ENCODE results near the gene ZSCAN20.

The ZSCAN20 gene

DNA sequence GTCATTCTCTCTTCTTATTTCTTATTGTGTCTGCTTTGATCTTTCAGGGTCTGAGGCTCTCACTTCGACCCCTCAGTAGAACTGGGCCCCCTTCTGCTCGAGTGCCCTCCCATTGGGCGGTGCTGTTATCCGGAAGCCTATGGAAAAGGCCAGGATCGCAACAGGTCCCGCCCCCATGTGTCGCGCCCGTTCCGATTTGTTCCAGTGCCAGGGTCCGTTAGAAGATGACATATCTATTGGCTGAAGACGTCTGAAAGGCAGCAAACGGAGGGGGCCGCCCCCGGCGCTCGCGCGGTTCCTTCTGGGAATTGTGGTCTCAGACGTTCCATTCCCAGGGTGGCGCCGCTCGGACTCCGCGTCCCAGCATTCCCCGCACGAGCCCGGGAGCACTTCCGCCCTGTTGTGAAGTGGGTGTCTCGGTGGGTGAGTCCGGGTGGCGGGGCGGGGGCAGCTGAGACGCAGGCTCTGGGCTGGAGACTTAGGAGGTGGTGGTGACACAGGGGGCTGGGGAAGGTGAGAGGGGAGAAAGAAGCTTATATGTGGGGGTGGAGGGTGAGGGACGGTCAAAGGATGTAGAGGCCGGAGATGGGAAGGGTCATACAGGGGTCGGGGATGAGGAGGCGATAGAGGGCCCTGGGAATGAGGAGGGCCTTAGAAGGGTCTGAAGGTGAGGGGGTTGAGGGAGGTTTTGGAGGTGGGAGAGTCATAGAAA is at the start of gene ZSCAN20:
ZSCAN20 (plus strand) TSS at position 377 of the 712 bp plus-strand sequence. CDS start 6,644 bp downstream, outside the sequence.
- peak; percentile 67 for DNase-seq (ENCODE audit: low read depth)

DNA sequence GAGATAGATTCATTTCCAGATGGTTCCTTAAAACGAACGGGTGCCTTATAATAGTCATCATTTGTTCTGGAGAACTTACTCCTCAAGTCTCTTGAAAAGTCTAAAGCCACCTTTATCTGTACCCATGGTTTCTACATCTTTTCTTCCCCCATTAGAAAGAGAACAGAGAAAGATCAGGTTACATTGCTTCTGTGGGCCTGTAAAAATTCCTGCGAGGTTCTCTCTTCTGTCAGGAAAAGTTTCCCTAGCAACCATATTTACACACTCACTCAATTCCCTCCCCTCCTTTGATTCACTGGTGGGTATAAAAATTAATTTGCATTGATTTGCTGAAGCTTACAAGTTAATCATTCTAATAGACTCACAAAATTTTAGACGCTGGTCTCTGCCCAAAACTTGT is 48.2 kb upstream of the ZSCAN20 start:
- DNase-seq (ENCODE audit: low read depth): no peak

DNA sequence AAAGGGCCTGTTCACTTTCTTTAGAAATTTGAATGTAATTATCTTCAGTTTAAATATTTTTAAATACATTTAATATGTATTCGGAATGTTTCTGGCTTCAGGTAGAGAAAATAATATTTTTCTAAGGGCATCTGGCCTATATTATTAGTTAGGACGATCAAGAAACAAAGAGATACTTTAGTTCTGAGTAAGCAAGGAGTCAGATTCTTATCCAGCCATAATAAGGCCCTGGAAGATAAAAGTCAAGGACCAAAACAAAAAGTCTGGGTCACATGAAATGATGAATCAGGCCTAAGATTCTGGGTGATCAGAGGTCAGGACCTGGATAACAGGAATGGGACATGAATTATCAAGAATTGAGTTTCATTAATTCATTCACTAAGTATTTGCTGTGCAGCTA is 47.8 kb upstream of the ZSCAN20 start:
- DNase-seq (ENCODE audit: low read depth): no peak

DNA sequence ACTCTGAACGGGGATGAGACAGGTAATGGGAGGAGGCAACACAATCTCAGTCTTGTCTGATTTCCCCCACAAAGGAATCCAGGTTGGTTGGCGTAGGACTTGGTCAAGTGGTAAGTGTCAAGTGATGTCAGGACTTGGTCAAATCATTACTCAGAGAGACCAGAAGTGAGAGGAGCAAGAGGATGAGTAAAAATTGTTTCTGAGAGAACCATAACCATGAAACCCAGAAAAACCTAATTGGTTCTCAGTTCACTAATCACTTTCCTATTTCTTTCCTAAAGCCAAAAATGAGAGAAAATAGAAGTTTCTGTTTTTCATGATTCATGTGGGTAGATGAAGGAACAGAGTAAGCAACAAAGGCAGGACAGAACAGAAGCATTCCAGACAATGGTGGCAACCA is 46.5 kb upstream of the ZSCAN20 start:
- no peak for DNase-seq (ENCODE audit: low read depth)

DNA sequence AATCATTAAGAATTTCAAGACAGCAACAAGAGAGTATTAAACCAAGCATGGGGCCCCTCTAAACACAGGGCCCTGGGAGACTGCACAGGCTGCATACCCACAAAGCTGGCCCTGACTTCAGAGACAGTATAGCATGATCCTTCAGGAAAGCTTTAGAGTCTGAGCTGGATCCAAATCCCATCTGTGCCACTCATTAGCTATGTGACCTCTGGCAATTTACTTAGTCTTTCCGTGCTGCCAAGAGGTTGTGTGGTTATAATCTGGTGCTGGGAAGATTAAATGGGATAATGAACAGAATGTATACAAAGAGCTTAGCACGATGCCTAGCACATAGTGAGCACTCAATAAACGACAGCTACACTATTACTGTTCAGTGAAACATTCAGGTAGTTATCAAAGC is 45.5 kb upstream of the ZSCAN20 start:
- no peak for DNase-seq (ENCODE audit: low read depth)

DNA sequence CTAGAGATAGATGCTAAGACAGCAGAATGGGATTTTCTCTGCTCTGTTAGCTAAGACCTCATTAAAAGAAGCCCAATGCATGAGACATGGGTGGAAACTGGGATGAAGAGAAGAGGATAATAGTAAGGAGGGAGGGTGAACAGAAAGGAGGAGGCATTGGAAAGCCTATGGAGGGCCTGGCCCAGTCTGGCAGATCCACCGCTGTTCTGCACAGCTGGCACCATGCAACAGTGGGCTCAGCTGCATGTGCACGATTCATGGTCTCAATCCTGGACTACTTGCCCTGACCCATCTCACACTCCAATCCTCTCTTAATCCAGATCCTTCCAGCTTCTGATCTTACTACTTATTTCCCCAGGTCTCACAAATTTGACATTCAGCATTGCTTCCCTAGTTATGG is 43.8 kb upstream of the ZSCAN20 start:
- DNase-seq (ENCODE audit: low read depth): no peak

DNA sequence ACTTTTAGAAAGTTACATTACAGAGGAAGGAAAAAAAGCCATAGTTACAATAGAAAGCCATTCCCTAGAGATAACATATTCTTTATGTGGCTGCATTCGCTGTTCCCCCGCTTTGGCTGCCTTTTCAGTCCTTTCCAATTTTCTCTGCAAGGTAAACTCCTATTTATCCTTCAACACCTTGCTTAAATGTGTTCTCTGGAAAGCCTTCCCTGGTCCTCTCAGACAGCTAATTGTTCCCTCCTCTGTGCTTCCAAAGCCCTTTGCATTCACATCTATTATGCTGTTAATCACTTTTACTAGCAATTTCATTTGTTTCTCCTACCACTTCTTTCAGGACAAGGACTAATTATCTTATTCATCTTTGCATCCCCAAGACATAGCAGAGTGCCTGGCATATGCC is 43.1 kb upstream of the ZSCAN20 start:
- DNase-seq (ENCODE audit: low read depth): no peak

DNA sequence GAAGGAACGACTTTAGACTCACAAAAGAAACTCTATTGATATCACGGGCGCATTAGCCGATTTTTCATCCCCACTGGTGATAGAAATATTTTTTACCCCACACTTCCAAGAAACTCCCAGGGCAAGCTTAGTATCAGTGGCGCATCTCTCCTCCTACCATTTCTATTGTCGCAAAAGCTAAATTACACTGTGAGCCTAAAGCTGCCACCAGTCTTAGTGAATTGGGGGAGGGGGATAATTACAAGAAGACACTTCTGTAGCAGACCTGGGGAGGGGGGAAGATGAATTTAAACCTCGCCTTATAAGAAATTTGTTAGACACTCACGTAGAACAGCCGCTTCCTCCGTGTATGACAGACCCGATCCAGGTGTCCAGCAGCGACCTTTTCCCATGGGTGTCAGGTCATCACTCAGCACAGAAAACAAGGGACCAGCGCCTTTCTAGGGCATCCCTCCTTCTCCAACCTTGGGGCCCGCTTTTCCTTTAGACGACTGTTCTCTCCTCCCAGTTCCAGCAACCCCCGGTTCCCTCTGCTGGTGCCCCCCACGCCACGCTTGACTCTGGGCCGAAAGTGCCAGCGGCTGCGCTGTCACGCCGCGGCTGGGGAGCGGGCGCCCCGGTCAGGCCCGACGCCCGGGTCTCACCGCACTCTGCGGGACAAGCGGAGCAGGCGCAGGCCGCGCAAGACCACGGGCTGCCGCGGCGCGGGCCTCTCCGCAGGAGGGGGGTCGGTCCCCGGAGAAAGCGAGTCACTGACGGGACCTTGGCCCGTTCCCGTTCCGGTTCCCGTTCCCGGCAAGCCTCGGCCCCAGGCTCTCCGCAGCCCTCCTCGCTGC is 42.4 kb upstream of the ZSCAN20 start:
- no peak for DNase-seq (ENCODE audit: low read depth)

DNA sequence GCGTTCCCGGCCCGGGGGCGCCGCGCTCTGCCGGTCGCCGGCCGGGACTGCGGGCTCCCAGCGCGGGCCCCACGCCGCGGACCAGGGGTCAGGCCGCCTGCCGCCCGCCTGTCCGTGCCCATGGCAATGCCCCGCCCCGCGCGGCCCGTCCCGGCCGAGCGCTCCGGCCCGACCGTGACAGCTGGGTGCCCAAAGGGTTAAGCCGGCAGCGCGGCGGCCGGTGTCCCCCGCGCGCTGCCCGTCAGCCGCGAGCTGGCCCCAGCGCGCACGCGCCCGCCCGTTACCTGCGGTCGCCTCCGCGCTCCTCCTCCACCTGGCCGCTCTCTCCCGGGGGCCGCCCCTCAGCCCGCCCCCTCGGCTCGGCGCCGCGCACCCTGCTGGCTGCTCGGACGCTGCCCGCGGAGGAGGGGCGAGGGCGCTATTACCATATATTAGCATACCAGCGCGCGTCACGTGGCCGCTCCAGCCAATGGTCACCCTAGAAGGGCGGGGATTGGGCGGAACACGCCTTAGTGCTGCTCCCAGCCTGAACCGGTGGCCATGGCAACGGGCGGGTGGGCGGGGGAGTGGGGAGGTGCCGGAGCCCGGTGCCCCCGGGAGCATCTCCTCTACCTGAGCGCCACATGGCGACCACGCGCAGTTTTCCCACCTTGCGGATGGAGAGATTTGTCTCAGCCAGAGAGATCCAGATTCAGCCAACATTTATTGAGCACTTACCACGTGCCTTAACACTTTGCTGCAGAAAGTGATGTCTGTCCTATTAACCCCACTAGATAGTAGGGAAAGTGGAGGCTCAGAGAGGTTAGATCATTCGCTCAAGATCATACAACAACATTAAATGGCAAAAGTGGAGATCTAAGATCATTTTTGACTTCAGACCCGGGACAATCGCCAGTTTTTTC is 41.5 kb upstream of the ZSCAN20 start, which contains the start of gene PHC2:
PHC2 (minus strand) TSS at position 404 of the 902 bp plus-strand sequence. CDS start 55,556 bp downstream, outside the sequence.
- peak; percentile 85 for DNase-seq (ENCODE audit: low read depth)

DNA sequence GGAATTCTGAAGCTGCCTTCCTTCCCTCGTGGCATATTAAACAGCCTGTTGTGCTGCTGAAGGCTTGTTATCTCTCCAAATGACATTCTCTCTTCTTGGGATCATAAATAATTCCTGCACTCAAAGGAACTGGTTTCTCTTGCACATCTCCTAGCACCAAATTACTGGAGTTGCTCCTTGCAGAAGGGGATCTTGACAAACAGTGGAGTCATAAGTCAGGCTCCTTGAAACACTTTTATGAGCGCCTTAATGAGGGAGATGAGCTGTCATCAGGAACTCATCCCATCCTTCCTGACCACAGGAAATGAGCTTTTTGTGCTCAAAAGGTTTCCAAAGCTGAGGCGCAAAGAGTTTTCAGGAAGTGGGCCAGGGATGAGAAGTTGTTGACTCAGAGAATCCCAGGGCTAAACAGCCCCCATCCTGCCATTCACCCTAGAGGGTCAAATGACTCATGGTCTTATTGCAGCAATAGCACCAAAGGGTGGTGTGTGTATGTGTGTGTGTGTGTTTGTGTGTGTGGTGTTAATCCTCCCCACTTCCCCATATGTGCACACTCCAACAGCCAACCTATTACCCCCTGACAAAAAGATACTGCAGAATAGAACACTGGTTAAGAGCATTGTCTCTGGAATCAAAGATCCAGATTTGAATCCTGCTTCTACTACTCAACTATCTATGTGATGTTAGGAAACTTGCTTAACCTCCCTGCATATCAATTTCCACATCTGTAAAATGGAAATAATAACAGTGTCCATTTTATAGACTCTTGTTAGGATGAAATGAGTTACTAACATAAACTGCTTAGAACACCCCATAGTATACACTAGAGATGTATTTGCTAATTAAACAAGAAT is 38.7 kb upstream of the ZSCAN20 start:
- DNase-seq (ENCODE audit: low read depth): no peak

DNA sequence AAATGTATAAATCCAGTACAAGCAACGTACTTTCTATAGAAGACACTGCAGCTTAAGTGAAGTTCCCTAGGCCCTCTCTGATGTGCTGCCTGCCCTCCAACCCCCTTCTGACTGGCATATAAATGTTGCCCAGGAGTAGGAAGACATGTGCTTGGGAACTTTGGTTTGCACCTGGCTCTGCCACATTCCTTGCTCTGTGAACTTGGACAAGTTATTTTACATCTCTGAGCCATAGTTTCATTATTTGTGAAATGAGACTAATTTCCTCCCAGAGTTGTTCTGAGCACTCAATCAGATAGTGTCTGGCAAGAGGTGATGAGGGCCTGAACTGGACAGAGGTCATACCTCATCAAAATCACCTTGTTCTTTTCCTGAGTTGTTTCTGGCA is 38.1 kb upstream of the ZSCAN20 start:
- DNase-seq (ENCODE audit: low read depth): no peak

DNA sequence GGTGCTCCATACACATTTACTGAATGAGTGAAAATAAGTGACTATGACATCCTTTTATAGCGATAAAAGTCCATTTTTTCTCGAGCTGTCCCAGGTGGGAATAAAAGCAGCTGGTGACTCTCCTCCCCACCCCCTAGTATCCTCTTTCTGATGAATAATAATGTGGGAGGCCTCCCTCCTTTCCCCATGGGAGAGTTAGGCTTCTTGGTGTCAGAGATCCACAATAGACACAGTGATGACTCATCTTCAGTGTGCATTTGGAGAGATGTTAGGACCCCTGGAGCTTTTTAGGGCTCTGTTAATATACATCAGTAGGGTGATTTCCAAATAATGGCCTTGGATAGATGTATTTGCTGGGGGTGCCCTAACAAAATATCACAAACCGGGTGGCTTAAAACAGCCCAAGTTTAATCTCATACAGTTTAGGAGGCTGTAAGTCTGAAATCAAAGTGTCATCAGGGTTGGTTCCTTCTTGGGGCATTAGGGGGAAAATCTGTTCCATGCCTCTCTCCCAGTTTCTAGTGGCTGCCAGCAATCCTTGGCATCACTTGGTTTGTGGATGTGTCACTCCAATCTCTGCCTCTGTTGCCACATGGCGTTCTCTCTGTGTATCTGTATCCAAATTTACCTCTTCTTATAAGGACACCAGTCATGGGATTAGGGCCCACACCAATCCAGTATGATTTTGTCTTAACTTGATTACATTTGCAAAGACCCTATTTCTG is 37.2 kb upstream of the ZSCAN20 start:
- DNase-seq (ENCODE audit: low read depth): no peak

DNA sequence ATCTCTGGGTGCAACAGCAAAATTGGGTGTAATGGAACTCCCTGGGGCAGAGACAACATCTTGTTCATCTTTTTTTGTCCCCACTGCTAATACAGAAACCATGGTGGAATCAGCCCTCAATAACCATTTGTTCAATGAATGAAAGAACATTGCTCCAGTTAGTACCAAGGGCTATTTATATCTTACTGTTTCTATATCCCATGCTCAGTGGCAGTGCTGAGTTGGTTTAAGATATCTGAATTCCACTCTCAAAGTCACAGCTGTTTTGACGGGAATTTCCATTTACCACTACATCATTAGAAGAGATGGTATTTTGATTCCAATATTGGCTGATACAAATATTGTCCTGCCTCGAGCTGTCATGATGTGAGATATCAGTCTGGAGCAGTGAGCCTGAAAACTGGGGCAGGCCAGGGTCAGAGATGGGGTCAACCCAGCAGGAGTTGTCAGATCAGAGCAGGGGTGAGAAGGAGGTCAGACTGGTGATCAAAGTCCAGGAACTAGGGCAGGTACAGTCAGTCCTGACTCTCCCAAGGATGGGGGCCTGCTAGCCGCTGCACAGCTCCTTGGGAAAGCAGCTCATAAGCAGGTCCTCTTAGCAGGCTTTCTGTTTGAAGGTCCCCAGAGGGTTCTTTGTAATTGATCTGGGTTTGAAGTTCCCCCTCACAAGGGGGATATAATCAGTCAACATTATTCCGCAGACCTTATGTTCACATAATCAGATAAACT is 35.7 kb upstream of the ZSCAN20 start:
- no peak for DNase-seq (ENCODE audit: low read depth)

DNA sequence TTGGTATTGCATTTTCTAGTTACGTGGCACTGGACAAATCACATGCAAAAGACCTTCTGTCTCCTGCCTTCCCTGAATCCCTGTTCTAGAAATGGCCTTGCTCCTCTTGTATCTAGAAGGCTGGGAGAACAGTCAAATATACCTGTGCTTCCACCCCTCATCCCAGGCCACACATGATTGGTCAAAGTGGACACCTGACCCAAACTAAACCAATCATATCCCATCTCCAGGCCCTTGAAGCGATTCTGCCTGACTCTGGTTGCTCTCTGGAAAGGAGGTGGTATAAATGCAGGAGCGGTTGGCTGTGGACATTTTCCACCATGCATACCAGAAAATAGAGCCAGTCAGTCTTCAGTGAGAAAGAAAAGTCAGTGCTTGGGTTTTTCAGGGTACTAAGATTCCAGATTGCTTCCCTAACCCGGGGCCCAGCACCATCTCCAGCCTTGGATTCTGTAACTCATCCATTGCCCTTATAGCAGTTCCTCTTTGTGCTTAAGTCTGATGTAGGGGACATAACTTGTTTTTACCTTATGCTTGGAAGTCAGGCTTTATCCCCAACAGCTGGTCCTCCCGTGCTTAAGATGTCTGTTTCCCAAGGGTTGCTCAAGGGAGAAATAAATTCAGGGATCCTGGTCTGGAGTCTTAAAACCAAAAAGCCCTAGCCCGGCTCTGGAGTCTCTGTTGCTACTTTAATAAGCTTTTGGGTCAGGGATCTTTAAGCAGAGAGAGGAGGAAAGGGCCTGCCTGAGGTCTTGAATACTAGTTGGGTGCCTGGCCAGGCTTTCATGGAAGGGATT is 33.9 kb upstream of the ZSCAN20 start:
- no peak for DNase-seq (ENCODE audit: low read depth)

DNA sequence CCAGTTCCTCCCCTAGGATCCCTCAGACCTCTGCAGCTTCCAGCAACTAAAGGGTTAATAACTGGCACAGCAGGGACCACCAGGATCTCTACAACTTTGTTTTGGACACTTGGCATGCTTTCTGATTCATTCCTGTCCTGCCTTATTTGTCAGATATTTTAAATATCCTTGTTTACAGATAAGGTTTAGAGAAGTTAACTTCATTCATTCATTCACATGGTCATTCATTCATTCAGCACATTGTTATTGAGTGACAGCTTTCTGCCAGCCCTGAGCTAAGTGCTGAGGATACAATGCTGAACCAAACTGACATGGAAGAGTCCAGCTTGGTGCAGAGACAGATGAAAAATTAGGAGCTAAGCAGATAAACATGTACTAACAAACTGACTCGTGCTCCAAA is 32.8 kb upstream of the ZSCAN20 start:
- no peak for DNase-seq (ENCODE audit: low read depth)

DNA sequence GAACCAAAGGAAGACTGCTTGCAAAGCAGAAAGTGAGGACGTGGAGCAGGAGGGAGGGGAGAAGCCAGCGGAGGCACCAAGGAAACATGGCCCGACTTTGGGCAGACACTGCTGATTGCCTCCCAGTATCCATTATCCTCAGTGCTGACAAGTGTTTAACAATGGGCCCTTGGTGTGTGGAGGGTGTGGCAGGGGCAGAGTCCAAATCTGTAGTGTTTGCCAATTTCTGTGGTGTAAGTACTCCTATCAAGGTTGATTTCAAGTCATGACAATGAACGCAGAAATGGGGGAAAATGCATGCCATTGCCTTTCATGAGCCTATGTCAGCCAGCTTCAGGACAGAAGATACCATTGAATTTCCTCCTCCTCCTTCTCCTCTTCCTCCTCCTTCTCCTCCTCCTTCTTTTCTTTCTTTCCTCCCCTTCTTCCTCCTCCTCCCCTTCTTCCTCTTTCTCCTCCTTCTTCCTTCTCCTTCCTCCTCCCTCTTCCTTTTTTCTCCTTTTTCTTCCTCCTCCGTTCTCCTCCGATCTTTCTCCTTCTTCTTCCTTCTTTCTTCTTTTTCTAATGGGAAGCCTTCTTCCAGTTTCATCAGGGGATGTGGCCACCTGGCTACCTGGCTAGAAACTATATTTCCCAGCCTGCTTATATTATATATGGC is 31.2 kb upstream of the ZSCAN20 start:
- no peak for DNase-seq (ENCODE audit: low read depth)

DNA sequence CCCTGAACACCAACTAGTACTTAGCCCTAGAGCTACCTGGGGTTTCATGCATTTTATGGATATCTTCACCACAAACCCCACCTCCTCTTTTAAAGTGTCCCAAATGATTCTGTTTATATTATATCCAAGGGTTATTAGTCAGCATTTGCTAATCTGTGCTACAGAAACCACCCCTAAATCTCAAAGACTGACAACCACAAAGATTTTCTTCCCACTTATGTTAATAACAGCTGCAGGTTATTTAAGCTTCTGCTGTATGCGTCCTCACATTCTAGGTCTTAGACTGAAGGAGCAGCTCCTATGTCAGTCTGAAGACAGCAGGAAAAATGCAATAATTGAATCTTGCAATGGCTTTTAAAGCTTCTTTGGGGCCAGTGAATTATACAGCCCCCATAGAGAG is 30.3 kb upstream of the ZSCAN20 start:
- DNase-seq (ENCODE audit: low read depth): no peak

DNA sequence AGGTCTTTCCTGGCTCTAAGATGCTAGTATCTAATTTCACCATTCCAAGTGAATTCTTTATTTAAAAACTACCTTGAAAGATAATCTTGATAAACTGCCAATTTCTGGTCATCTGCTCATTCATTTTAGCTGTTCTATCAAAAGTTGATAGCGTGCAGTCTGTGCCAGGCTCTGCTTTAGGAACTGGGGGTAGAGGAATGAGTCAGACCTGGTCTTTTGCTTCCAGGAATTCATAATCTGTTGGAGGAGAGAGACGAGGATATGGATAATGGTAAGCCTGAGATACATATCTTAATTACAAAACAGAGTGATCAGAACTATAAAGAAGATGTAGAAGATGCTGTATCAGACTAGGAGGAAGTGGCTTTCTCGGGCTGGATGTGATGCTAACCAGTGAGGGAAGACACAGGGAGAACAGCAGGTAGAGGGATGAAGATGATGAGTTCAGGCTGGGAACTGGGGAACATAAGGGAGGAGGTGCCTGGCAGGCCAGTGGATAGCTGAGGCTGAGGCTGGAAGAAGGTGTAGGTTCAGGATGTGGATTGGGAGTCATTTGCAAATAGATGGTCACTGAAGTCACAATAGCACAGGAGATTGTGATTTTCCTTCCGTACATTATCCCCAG is 29.3 kb upstream of the ZSCAN20 start:
- no peak for DNase-seq (ENCODE audit: low read depth)
